Prostate gland (tissue), 2 donors: ENCODE data around the gene ITGA1.

Experiments
- POLR2AphosphoS5 ChIP-seq: sonication (generic); formaldehyde crosslinking; IDR thresholded peaks from one replicate; pipeline ENCODE4 v1.6.1; 2017; ENCODE audit warnings: antibody characterized with exemption
- TF ChIP-seq, protein P1 (sequence below), 4 experiments: fragments of 200-600 bp in 2 of 4; fragments of 450-650 bp in 2 of 4; sonication (generic) in 2 of 4; IDR thresholded peaks; 1 replicate in 3 of 4; 2 replicates in 1 of 4; pipeline ENCODE4 v1.5.1; 2016 to 2019; ENCODE audit warnings: antibody characterized with exemption in 4 of 4, mild to moderate bottlenecking in 2 of 4, moderate library complexity in 2 of 4

GRCh38 chr5:52787600-52788504 lies at the start of gene ITGA1, which contains the start of gene PELO:
- TF ChIP-seq, protein P1, sequence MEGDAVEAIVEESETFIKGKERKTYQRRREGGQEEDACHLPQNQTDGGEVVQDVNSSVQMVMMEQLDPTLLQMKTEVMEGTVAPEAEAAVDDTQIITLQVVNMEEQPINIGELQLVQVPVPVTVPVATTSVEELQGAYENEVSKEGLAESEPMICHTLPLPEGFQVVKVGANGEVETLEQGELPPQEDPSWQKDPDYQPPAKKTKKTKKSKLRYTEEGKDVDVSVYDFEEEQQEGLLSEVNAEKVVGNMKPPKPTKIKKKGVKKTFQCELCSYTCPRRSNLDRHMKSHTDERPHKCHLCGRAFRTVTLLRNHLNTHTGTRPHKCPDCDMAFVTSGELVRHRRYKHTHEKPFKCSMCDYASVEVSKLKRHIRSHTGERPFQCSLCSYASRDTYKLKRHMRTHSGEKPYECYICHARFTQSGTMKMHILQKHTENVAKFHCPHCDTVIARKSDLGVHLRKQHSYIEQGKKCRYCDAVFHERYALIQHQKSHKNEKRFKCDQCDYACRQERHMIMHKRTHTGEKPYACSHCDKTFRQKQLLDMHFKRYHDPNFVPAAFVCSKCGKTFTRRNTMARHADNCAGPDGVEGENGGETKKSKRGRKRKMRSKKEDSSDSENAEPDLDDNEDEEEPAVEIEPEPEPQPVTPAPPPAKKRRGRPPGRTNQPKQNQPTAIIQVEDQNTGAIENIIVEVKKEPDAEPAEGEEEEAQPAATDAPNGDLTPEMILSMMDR (IDR thresholded peaks at IDR 0.05): peak; percentile 13 to 60 (median 30)
- TF ChIP-seq POLR2AphosphoS5: peak; percentile 71
